Hypothalamus (tissue), 51 donors: Measurements from ENCODE around the gene ZFYVE27.
A peak's percentile ranks its signal among the peaks of the same experiment; 100 is the strongest.

Experiments used
- DNase-seq, 51 donors: peaks; one replicate each; lab custom pipeline; 2025; lab: John Stamatoyannopoulos, UW

The ZFYVE27 gene

GRCh38 chr10:97743169-97743943 is 6.4 kb downstream of the ZFYVE27 start:
- no peak for DNase-seq

- DNase-seq, result no peak
Measured at GRCh38 chr10:97744405-97745035, 7.6 kb downstream of the ZFYVE27 start.

GRCh38 chr10:97747573-97747972 is 10.6 kb downstream of the ZFYVE27 start:
- DNase-seq, result no peak

GRCh38 chr10:97748116-97748515 is 11.2 kb downstream of the ZFYVE27 start:
- no peak for DNase-seq

- no peak for DNase-seq
Measured at GRCh38 chr10:97752956-97753355, 16.0 kb downstream of the ZFYVE27 start.

- no peak for DNase-seq
Measured at GRCh38 chr10:97754726-97755125, 17.8 kb downstream of the ZFYVE27 start.

GRCh38 chr10:97755718-97756117 is 18.8 kb downstream of the ZFYVE27 start:
- DNase-seq, result no peak

- no peak for DNase-seq
Measured at GRCh38 chr10:97757471-97757870, 20.5 kb downstream of the ZFYVE27 start.

GRCh38 chr10:97759158-97759887 is 22.4 kb downstream of the ZFYVE27 start:
- DNase-seq, result peak in 42 of 51 donors; percentile 5 to 76 (median 48)

GRCh38 chr10:97759946-97760345 is 23.0 kb downstream of the ZFYVE27 start:
- no peak for DNase-seq

GRCh38 chr10:97760461-97761257 is 23.7 kb downstream of the ZFYVE27 start:
- peak in 1 of 51 donors; percentile 23 for DNase-seq

GRCh38 chr10:97761331-97761865 is 24.5 kb downstream of the ZFYVE27 start:
- peak in 1 of 51 donors; percentile 17 for DNase-seq

GRCh38 chr10:97762056-97762455 is 25.1 kb downstream of the ZFYVE27 start:
- DNase-seq, result no peak

GRCh38 chr10:97762816-97763215 is 25.9 kb downstream of the ZFYVE27 start:
- DNase-seq, result peak in 13 of 51 donors; percentile 9 to 65 (median 26)

- no peak for DNase-seq
Measured at GRCh38 chr10:97763411-97763810, 26.5 kb downstream of the ZFYVE27 start.

GRCh38 chr10:97763947-97764346 is 27.0 kb downstream of the ZFYVE27 start:
- DNase-seq, result no peak

GRCh38 chr10:97764519-97764931 is 27.6 kb downstream of the ZFYVE27 start:
- DNase-seq, result no peak

GRCh38 chr10:97765201-97765600 is 28.3 kb downstream of the ZFYVE27 start:
- DNase-seq, result no peak

GRCh38 chr10:97766106-97766810 is 29.3 kb downstream of the ZFYVE27 start:
- no peak for DNase-seq
